K562 (cell line): ENCODE results near the gene TMEM248. TPM values are rescaled to one million over a fixed set of nuclear protein-coding genes. Genes with fewer than 3 reads are reported as not detected.

Source experiments
- ATAC-seq: fragments of 200-7000 bp; cut with Tn5 transposase; 3 replicates; pipeline ENCODE4 v1.9.1; 2020; ENCODE audit warnings: moderate library complexity
- BruUV-seq: library from RNA; stranded (reverse); fragments of 400-500 nt; replicated peaks from 2 replicates; lab custom pipeline; 2021; lab: Mats Ljungman, UMichigan
- CTCF ChIA-PET: fragments of 300-600 bp; formaldehyde crosslinking; extraction: SDS; loops from one replicate; lab custom pipeline; 2021; ENCODE audit warnings: low intra/inter-chr PET ratio; lab: Yijun Ruan, JAX
- POLR2A ChIA-PET: fragments of 300-600, 350-650 bp; sonication (Branson Sonifier 250); formaldehyde crosslinking; extraction: SDS; loops from one replicate; lab custom pipeline; 2021; ENCODE audit warnings: antibody characterized with exemption, inconsistent platforms; lab: Yijun Ruan, JAX
- DNase-seq, 4 experiments: peaks; one replicate each; pipeline versions ENCODE4 v3.0.0 to v3.0.0-alpha.2; 2011 to 2018; ENCODE audit warnings: low spot score in 3 of 4, mixed read lengths in 3 of 4; ENCODE audit errors: extremely low read depth in 1 of 4
- FAIRE-seq: peaks from 2 replicates; lab custom pipeline; 2011; peaks lifted over from hg19 to GRCh38; lab: Jason Lieb, UNC
- H2AFZ ChIP-seq: 2 replicates; pipeline ENCODE4 v1.6.0; 2011; ENCODE audit warnings: low read depth, low read length, control low read depth, inconsistent platforms
- H3K27ac ChIP-seq: fragments of 200-600 bp; 3 replicates; pipeline ENCODE4 v1.8.0; 2011; ENCODE audit warnings: low read depth, mild to moderate bottlenecking, control low read depth, inconsistent platforms, low read length, moderate library complexity, mixed read lengths; ENCODE audit errors: extremely low read depth
- H3K27me3 ChIP-seq, 2 experiments: fragments of 300-600 bp in 1 of 2; 2 replicates in 1 of 2; 3 replicates in 1 of 2; pipeline versions ENCODE4 v1.6.0 to v1.8.0; 2011; ENCODE audit warnings: inconsistent platforms in 2 of 2, low read length in 2 of 2, mild to moderate bottlenecking in 1 of 2, mixed read lengths in 1 of 2, moderate library complexity in 1 of 2; ENCODE audit not compliant: control insufficient read depth in 2 of 2, insufficient read depth in 2 of 2
- H3K36me3 ChIP-seq: fragments of 300-600 bp; 3 replicates; pipeline ENCODE4 v1.8.0; 2011; ENCODE audit warnings: mild to moderate bottlenecking, low read length, inconsistent platforms; ENCODE audit not compliant: control insufficient read depth, insufficient read depth
- H3K4me1 ChIP-seq, 2 experiments: fragments of 200-600 bp in 1 of 2; replicated peaks in 1 of 2; 2 replicates in 1 of 2; 3 replicates in 1 of 2; pipeline versions ENCODE4 v1.5.1 to v1.8.0; 2011; ENCODE audit warnings: inconsistent platforms in 2 of 2, low read length in 2 of 2, mild to moderate bottlenecking in 1 of 2, mixed read lengths in 1 of 2, moderate library complexity in 1 of 2; ENCODE audit not compliant: control insufficient read depth in 2 of 2, insufficient read depth in 2 of 2
- H3K4me2 ChIP-seq: 2 replicates; pipeline ENCODE4 v1.6.1; 2011; ENCODE audit warnings: low read length, control low read depth, inconsistent platforms, mixed read lengths; ENCODE audit not compliant: insufficient read depth
- H3K4me3 ChIP-seq: fragments of 200-600 bp; sonication (generic), shearing (Covaris generic); 2 replicates; pipeline ENCODE4 v1.5.1; 2016; ENCODE audit warnings: control low read depth, inconsistent platforms
- H3K79me2 ChIP-seq: fragments of 200-600 bp; 3 replicates; pipeline ENCODE4 v1.8.0; 2011; ENCODE audit warnings: low read length, inconsistent platforms; ENCODE audit not compliant: control insufficient read depth, insufficient read depth
- H3K9ac ChIP-seq, 2 experiments: 2 replicates each; pipeline versions ENCODE4 v1.6.0 to v1.6.1; 2011; ENCODE audit warnings: low read depth in 2 of 2, low read length in 2 of 2, control low read depth in 1 of 2, inconsistent platforms in 1 of 2, mild to moderate bottlenecking in 1 of 2, mixed read lengths in 1 of 2; ENCODE audit not compliant: insufficient read depth in 1 of 2
- H3K9me1 ChIP-seq: one replicate; pipeline ENCODE4 v1.6.0; 2011; ENCODE audit warnings: inconsistent platforms, mild to moderate bottlenecking, low read length, moderate library complexity; ENCODE audit not compliant: control insufficient read depth, insufficient read depth
- H3K9me3 ChIP-seq: replicated peaks from 2 replicates; pipeline ENCODE4 v1.5.1; 2011; ENCODE audit warnings: low read depth, low read length, inconsistent platforms; ENCODE audit not compliant: control insufficient read depth, insufficient read depth
- H4K20me1 ChIP-seq: replicated peaks from 2 replicates; pipeline ENCODE4 v1.6.1; 2011; ENCODE audit warnings: low read length, inconsistent platforms, mixed read lengths; ENCODE audit not compliant: control insufficient read depth, insufficient read depth
- ADNP ChIP-seq: fragments of 200-800 bp; sonication (Bioruptor generic); IDR thresholded peaks from 2 replicates; pipeline ENCODE4 v1.6.1; 2016; ENCODE audit warnings: missing genetic modification characterization, missing compliant biosample characterization
- REST ChIP-seq, 2 experiments: fragments of 450-650 bp; formaldehyde crosslinking in 1 of 2; IDR thresholded peaks; 2 replicates each; pipeline versions ENCODE4 v1.4.0 to v1.6.1; 2014 to 2020; ENCODE audit warnings: mild to moderate bottlenecking in 2 of 2, borderline replicate concordance in 1 of 2, low read depth in 1 of 2
- ZNF778 ChIP-seq: fragments of 450-650 bp; formaldehyde crosslinking; IDR thresholded peaks from 2 replicates; pipeline ENCODE4 v1.4.0; 2020; ENCODE audit warnings: mild to moderate bottlenecking, moderate library complexity
- WGBS: fragments of 100-300 bp; shearing (Covaris generic); methylation state at CpG from one replicate; pipeline ENCODE4 v1.1.6; 2016; ENCODE audit warnings: low coverage, mixed read lengths; ENCODE audit not compliant: insufficient coverage; ENCODE audit errors: missing lambda C conversion rate; 5-methylcytosine and 5-hydroxymethylcytosine counted together
- in situ Hi-C: fragments of 300-500 bp; cut with MboI; formaldehyde crosslinking; loops from 4 replicates; pipeline ENCODE4 v1.15.0; 2018; ENCODE audit warnings: inconsistent platforms, mixed read lengths
- intact Hi-C: fragments of 100-400 bp; cut with micrococcal nuclease; formaldehyde crosslinking; loops from 2 replicates; pipeline ENCODE4 v1.14.2; 2022
- polyA plus RNA-seq, 8 experiments: library from polyadenylated mRNA; depleted of rRNA in 4 of 8; stranded (reverse) in 5 of 8; unstranded in 3 of 8; fragments of >200 nt; fragmentation: Nextera tagmentation in 2 of 8; fragmentation: Illumina TruSeq in 1 of 8; extraction: Ambion mirVana in 2 of 8; extraction: Trizol in 1 of 8; gene quantifications; 2 replicates each; pipeline versions ENCODE4 v1.2.1 to v1.2.3, GENCODE V29; 2011 to 2014; ENCODE audit warnings: inconsistent platforms in 1 of 8, missing spikeins in 1 of 8
- total RNA-seq, 7 experiments: library from RNA; depleted of rRNA in 6 of 7; stranded (reverse); fragments of >200 nt in 6 of 7; fragmentation: Illumina TruSeq in 2 of 7; extraction: Trizol in 2 of 7; gene quantifications; 2 replicates each; pipeline versions ENCODE4 v1.2.1 to v1.2.3, GENCODE V29; 2011 to 2021; ENCODE audit warnings: low replicate concordance in 1 of 7

The TMEM248 gene
- total and polyA plus RNA-seq, 9 of the 15 experiments (the other 6 are each of a cell fraction or from before 2014, with no cell fraction given): 6.3 to 132 (median 64.4) TPM

- ATAC-seq (no peak), FAIRE-seq (no peak), DNase-seq (no peak)
- BruUV-seq: no TSS peak
- Histone ChIP-seq H3K9ac (no peak overlapping the region), H4K20me1 (peaks cover 24% of the 10 kb centered on the region), H3K4me3 (no peak overlapping the region), H3K9me3 (no peaks in the 10 kb centered on the region), H3K27me3 (no peaks in the 10 kb centered on the region), H3K4me1 (peaks cover 25 to 27% of the 10 kb centered on the region in 2 experiments), H2AFZ (no peak overlapping the region), H3K4me2 (no peak overlapping the region), H3K9me1 (no peaks in the 10 kb centered on the region), H3K27ac (no peak overlapping the region), H3K36me3 (peaks cover 55% of the 10 kb centered on the region), H3K79me2 (peaks cover 94% of the 10 kb centered on the region)
- TF ChIP-seq ADNP (tag) (0 out of 2 replicates have a peak, but pooled peaks have one; percentile 3), ZNF778 (no peak), REST (IDR thresholded peaks at IDR 0.05; ENCODE audit: borderline replicate concordance) (peak; percentile 71), REST (CRISPR knock-in tag; IDR thresholded peaks at IDR 0.05; ENCODE audit: low read depth) (no peak)
- intact Hi-C loops (no loop called here), in situ Hi-C loops (no loop called here)
- 87% methylated on average over 8 of the region's 8 CpGs for WGBS
- ChIA-PET CTCF (no interaction called here), POLR2A (interaction anchor here (1.2 to 2.2 kb wide), 4 partner anchors 9 to 28 kb away, joined by 4 to 8 read pairs (median 6); no protein-coding TSS in a partner anchor)
Measured at GRCh38 chr7:66929165-66929564, 8.1 kb downstream of the TMEM248 start.
